ENCODE data around the gene PYHIN1. TPM values are rescaled to one million over a fixed set of nuclear protein-coding genes. Genes with fewer than 3 reads are reported as not detected.
"Not testable (repeated sequence)": the region's sequence is repeated elsewhere in the genome, so short reads cannot be mapped to it uniquely, and the experiment has no call there.

Gene PYHIN1
- total RNA-seq, 1 donor from 2014 or later = not detected

DNA sequence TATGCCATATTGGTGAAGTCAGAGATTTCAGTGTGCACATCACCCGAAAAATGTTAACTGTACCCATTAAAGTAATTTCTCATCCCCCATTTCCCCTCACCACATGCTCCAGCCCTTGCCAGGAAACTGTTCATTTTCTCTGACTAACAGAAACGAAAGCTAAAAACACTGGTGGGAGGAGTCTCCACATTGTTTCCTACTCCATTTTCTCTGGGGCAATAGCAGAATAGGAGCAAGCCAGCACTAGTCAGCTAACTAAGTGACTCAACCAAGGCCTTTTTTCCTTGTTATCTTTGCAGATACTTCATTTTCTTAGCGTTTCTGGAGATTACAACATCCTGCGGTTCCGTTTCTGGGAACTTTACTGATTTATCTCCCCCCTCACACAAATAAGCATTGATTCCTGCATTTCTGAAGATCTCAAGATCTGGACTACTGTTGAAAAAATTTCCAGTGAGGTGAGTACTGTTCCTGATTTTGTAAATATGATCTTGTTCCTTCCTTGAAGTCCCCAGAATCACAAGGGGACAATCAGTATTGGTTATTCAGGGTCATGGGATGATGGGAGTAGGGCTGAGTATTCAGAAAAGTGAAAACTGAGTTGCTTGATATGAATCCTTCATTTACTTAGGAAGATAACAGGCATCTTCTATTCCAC lies 78.5 kb downstream of the PYHIN1 start, which contains the start of gene IFI16:
Gene IFI16, plus strand, starts transcription at position 204 of the 658 bp plus-strand sequence. CDS start 4,774 bp downstream, outside the sequence.
- no peaks in the 10 kb centered on the region for H3K27me3 ChIP-seq (ENCODE audit: control insufficient read depth in 3 of 3, insufficient read depth in 3 of 3, low read length in 3 of 3)
- H3K4me3 ChIP-seq (ENCODE audit: low read length in 3 of 3) = peak within 1 kb of the TSS; percentile 52 to 82 (median 65)
- peaks cover 5 to 14% (median 9%) of the 10 kb centered on the region in 3 donors for H3K4me1 ChIP-seq (ENCODE audit: control insufficient read depth in 3 of 3, insufficient read depth in 3 of 3, low read length in 3 of 3)
- no peaks in the 10 kb centered on the region for H3K36me3 ChIP-seq (ENCODE audit: control insufficient read depth in 3 of 3, insufficient read depth in 3 of 3, low read length in 3 of 3)
- H3K9me3 ChIP-seq (ENCODE audit: control insufficient read depth in 3 of 3, low read length in 3 of 3) = no peaks in the 10 kb centered on the region
- peak within 1 kb of the TSS; percentile 54 to 79 (median 71) for H3K9ac ChIP-seq (ENCODE audit: low read depth in 1 of 3, low read length in 3 of 3)
- H3K27ac ChIP-seq (ENCODE audit: low read depth, low read length) = peak within 1 kb of the TSS; percentile 90

DNA sequence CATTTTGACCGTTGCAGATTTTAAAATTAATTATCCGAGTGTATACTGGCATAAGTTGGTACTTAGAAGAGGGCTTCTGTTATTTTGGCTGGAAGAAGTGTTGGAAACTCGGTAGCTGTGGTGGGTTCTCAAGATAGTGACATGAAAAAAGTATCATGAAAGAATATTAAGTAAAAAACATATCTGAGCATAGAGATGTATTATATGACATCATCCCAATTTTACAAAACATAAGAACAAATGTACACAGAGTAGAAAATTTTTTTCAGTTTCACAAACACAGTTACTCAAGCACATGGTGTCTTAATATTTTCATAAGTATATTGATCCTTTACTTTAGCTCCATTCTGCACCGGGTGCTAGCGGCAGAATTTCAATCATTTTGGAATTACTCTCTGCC lies 79.0 kb downstream of the PYHIN1 start:
- Histone ChIP-seq H3K36me3 (ENCODE audit: control insufficient read depth in 3 of 3, insufficient read depth in 3 of 3, low read length in 3 of 3) (no peaks in the 10 kb centered on the region), H3K27me3 (ENCODE audit: control insufficient read depth in 3 of 3, insufficient read depth in 3 of 3, low read length in 3 of 3) (no peaks in the 10 kb centered on the region), H3K9ac (ENCODE audit: low read depth in 1 of 3, low read length in 3 of 3) (peak overlapping the region; percentile 54 to 79 (median 71)), H3K4me3 (ENCODE audit: low read length in 3 of 3) (peak overlapping the region; percentile 52 to 82 (median 65)), H3K9me3 (ENCODE audit: control insufficient read depth in 3 of 3, low read length in 3 of 3) (no peaks in the 10 kb centered on the region), H3K4me1 (ENCODE audit: control insufficient read depth in 3 of 3, insufficient read depth in 3 of 3, low read length in 3 of 3) (peaks cover 2 to 15% (median 4%) of the 10 kb centered on the region in 3 donors), H3K27ac (ENCODE audit: low read depth, low read length) (peak overlapping the region; percentile 90)

DNA sequence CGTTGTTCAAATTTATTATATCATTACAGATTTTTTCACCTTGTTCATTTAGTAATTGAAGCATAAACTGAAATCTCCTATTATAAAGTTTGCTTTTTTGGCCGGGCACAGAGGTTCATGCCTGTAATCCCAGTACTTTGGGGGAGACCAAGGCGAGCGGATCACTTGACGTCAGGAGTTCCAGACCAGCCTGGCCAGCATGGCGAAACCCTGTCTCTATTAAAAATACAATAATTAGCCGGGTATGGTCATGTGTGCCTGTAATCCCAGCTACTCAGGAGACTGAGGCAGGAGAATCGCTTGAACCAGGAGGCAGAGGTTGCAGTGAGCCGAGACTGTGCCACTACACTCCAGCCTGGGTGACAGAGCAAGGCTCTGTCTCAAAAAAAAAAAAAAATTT lies 79.6 kb downstream of the PYHIN1 start:
- H3K27me3 ChIP-seq (ENCODE audit: control insufficient read depth in 3 of 3, insufficient read depth in 3 of 3, low read length in 3 of 3); H3K9me3 ChIP-seq (ENCODE audit: control insufficient read depth in 3 of 3, low read length in 3 of 3); H3K36me3 ChIP-seq (ENCODE audit: control insufficient read depth in 3 of 3, insufficient read depth in 3 of 3, low read length in 3 of 3): not testable (repeated sequence)
- Histone ChIP-seq H3K4me1 (ENCODE audit: control insufficient read depth in 3 of 3, insufficient read depth in 3 of 3, low read length in 3 of 3) (peaks cover 3 to 15% (median 4%) of the 10 kb centered on the region in 3 donors), H3K9ac (ENCODE audit: low read depth in 1 of 3, low read length in 3 of 3) (peak overlapping the region in 2 of 3 donors; percentile 71 to 79), H3K27ac (ENCODE audit: low read depth, low read length) (peak overlapping the region; percentile 90), H3K4me3 (ENCODE audit: low read length in 3 of 3) (peak overlapping the region; percentile 46 to 82 (median 65))

DNA sequence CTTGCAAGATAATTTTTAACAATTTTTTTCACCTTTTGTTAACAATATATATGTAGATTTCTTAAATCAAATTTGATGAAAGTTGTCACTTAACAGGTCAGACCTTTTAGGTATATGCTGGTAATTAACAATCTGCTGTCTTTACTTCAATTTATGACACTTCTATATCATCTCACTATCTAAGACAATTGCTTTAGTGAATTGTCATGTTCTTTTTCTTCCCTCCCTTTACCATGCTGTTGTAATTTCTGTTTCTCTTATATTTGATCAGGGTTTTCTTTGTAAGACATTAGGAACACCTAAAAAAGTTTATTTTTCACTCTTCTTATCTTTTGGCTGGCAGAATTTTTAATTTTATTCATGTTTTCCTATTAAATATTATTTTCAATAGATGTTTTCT lies 80.4 kb downstream of the PYHIN1 start:
- Histone ChIP-seq H3K27ac (ENCODE audit: low read depth, low read length) (peak overlapping the region; percentile 72), H3K4me3 (ENCODE audit: low read length in 3 of 3) (peak overlapping the region in 1 of 3 donors; percentile 82), H3K9ac (ENCODE audit: low read depth in 1 of 3, low read length in 3 of 3) (peak overlapping the region in 2 of 3 donors; percentile 27 to 54), H3K4me1 (ENCODE audit: control insufficient read depth in 3 of 3, insufficient read depth in 3 of 3, low read length in 3 of 3) (peaks cover 3 to 14% (median 7%) of the 10 kb centered on the region in 3 donors), H3K27me3 (ENCODE audit: control insufficient read depth in 3 of 3, insufficient read depth in 3 of 3, low read length in 3 of 3) (no peaks in the 10 kb centered on the region), H3K9me3 (ENCODE audit: control insufficient read depth in 3 of 3, low read length in 3 of 3) (no peaks in the 10 kb centered on the region), H3K36me3 (ENCODE audit: control insufficient read depth in 3 of 3, insufficient read depth in 3 of 3, low read length in 3 of 3) (peaks cover 0 to 11% (median 0%) of the 10 kb centered on the region in 3 donors)

DNA sequence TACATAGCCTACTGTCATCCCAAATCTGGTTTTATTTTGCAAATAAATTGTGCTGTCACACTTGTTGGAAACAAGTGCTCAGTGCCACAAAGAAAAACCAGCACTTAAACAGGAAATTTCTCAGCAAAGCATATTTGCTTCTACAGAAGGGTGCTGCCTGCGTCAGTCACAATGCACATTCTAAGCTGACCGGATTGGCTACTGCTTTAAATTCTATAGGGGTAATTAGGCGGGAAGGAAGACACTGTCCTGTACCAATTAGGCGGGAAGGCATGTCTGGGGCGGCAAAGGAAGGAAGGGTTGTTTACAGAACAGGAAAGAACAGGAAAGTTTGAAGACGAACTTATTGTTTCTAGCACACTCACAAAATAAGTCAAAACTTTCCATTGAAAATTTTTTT lies 81.1 kb downstream of the PYHIN1 start:
- peak overlapping the region in 2 of 3 donors; percentile 41 to 82 for H3K4me3 ChIP-seq (ENCODE audit: low read length in 3 of 3)
- H3K36me3 ChIP-seq (ENCODE audit: control insufficient read depth in 3 of 3, insufficient read depth in 3 of 3, low read length in 3 of 3) = peaks cover 0 to 16% (median 0%) of the 10 kb centered on the region in 3 donors
- peak overlapping the region; percentile 72 for H3K27ac ChIP-seq (ENCODE audit: low read depth, low read length)
- H3K9me3 ChIP-seq (ENCODE audit: control insufficient read depth in 3 of 3, low read length in 3 of 3) = no peaks in the 10 kb centered on the region
- no peaks in the 10 kb centered on the region for H3K27me3 ChIP-seq (ENCODE audit: control insufficient read depth in 3 of 3, insufficient read depth in 3 of 3, low read length in 3 of 3)
- H3K4me1 ChIP-seq (ENCODE audit: control insufficient read depth in 3 of 3, insufficient read depth in 3 of 3, low read length in 3 of 3) = peaks cover 3 to 18% (median 7%) of the 10 kb centered on the region in 3 donors
- peak overlapping the region; percentile 4 to 54 (median 28) for H3K9ac ChIP-seq (ENCODE audit: low read depth in 1 of 3, low read length in 3 of 3)

DNA sequence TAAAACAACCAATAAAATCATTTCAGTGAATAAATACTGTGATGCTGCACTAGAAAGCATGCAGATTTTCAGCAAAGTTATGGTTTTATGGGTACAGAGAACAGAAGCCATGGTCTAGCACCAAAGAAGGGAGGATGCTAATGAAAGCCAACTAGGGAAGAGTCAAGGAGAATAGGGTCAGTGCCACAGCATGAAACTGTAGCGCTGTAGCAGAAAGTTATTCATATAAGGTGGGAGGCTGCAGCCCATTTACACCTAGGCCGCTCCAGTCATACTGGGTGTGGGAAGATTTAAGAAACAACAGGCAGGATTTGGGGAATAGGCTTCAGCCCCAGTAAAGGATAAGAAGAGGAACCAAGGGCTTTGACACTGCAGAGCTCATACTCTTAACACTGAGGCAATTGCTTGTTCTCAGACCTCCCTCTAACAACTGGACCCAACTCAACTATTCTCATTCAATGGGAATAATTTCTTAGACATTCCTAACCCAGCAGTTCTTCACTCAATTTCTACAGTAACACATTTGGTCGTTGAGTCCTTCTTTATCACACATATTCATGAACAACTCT lies 82.7 kb downstream of the PYHIN1 start:
- Histone ChIP-seq H3K36me3 (ENCODE audit: control insufficient read depth in 3 of 3, insufficient read depth in 3 of 3, low read length in 3 of 3) (peaks cover 2 to 24% (median 5%) of the 10 kb centered on the region in 3 donors), H3K27ac (ENCODE audit: low read depth, low read length) (no peak overlapping the region), H3K9me3 (ENCODE audit: control insufficient read depth in 3 of 3, low read length in 3 of 3) (no peaks in the 10 kb centered on the region), H3K9ac (ENCODE audit: low read depth in 1 of 3, low read length in 3 of 3) (no peak overlapping the region), H3K27me3 (ENCODE audit: control insufficient read depth in 3 of 3, insufficient read depth in 3 of 3, low read length in 3 of 3) (no peaks in the 10 kb centered on the region), H3K4me1 (ENCODE audit: control insufficient read depth in 3 of 3, insufficient read depth in 3 of 3, low read length in 3 of 3) (peaks cover 3 to 14% (median 7%) of the 10 kb centered on the region in 3 donors), H3K4me3 (ENCODE audit: low read length in 3 of 3) (no peak overlapping the region)

DNA sequence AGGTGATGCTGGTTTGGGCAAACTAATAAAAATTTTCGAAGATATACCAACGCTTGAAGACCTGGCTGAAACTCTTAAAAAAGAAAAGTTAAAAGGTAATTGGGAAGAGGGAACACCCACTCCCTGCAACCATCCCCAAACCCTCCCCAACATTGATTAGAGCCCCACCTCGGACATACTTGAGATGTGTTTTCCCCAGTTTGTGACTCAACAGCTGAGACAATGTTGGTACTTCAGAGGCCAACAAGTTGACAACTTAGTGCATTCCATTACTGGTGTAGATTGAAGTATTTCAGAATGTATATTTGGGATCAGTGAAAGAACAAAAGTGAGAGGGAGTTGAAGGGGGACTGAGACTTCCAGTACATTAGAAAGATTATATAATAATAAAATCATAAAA lies 83.5 kb downstream of the PYHIN1 start:
- Histone ChIP-seq H3K4me3 (ENCODE audit: low read length in 3 of 3) (peak overlapping the region in 1 of 3 donors; percentile 2), H3K9me3 (ENCODE audit: control insufficient read depth in 3 of 3, low read length in 3 of 3) (no peaks in the 10 kb centered on the region), H3K36me3 (ENCODE audit: control insufficient read depth in 3 of 3, insufficient read depth in 3 of 3, low read length in 3 of 3) (peaks cover 2 to 25% (median 5%) of the 10 kb centered on the region in 3 donors), H3K27ac (ENCODE audit: low read depth, low read length) (peak overlapping the region; percentile 23), H3K27me3 (ENCODE audit: control insufficient read depth in 3 of 3, insufficient read depth in 3 of 3, low read length in 3 of 3) (no peaks in the 10 kb centered on the region), H3K9ac (ENCODE audit: low read depth in 1 of 3, low read length in 3 of 3) (no peak overlapping the region), H3K4me1 (ENCODE audit: control insufficient read depth in 3 of 3, insufficient read depth in 3 of 3, low read length in 3 of 3) (peaks cover 3 to 14% (median 7%) of the 10 kb centered on the region in 3 donors)

DNA sequence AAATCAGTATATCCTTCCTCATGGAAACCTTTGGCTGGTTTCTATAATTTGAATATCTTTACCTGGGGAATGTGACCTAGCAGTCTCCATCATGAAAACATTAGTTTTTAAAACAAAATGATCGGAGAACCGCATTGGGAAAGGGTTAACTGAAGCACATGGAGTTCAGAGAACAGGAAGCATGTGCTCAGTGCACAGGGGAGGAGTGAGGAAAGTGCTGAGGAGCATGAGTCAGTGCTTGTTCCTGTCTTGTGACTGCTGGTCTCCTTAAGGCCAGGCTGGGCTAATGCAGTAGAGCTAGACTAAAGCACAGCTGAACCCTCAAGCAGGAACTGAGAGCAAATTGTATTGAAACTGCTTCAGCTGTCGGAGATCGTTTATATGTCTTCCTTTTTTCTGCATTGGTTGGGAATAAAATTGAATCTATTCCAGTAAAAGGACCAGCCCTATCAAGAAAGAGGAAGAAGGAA lies 84.1 kb downstream of the PYHIN1 start:
- H3K27ac ChIP-seq (ENCODE audit: low read depth, low read length) = peak overlapping the region; percentile 34
- H3K9me3 ChIP-seq (ENCODE audit: control insufficient read depth in 3 of 3, low read length in 3 of 3) = no peaks in the 10 kb centered on the region
- H3K4me1 ChIP-seq (ENCODE audit: control insufficient read depth in 3 of 3, insufficient read depth in 3 of 3, low read length in 3 of 3) = peaks cover 3 to 14% (median 7%) of the 10 kb centered on the region in 3 donors
- peaks cover 2 to 29% (median 5%) of the 10 kb centered on the region in 3 donors for H3K36me3 ChIP-seq (ENCODE audit: control insufficient read depth in 3 of 3, insufficient read depth in 3 of 3, low read length in 3 of 3)
- H3K9ac ChIP-seq (ENCODE audit: low read depth in 1 of 3, low read length in 3 of 3) = no peak overlapping the region
- peak overlapping the region in 1 of 3 donors; percentile 20 for H3K4me3 ChIP-seq (ENCODE audit: low read length in 3 of 3)
- no peaks in the 10 kb centered on the region for H3K27me3 ChIP-seq (ENCODE audit: control insufficient read depth in 3 of 3, insufficient read depth in 3 of 3, low read length in 3 of 3)

DNA sequence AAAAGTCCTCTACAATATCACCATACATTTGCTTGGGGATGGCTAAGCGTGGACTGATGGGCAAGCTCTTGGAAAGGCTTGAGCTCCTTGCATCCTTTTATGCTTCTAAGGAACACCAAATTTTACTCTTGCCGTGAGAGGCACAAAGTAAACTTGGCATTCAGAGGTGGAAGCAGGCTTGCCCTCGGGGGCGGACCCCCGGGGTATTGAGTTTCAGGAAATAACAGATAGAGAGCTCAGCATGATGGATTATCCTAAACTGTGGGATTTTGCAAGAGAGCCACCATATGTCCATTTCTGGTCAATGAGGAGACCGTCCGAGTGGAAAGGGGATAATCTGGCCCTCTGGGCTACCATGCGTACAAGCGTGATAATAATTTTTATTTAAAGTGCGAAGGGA lies 92.4 kb downstream of the PYHIN1 start:
- peaks cover 0 to 16% (median 0%) of the 10 kb centered on the region in 3 donors for H3K36me3 ChIP-seq (ENCODE audit: control insufficient read depth in 3 of 3, insufficient read depth in 3 of 3, low read length in 3 of 3)
- no peak overlapping the region for H3K9ac ChIP-seq (ENCODE audit: low read depth in 1 of 3, low read length in 3 of 3)
- H3K27me3 ChIP-seq (ENCODE audit: control insufficient read depth in 3 of 3, insufficient read depth in 3 of 3, low read length in 3 of 3) = no peaks in the 10 kb centered on the region
- H3K4me1 ChIP-seq (ENCODE audit: control insufficient read depth in 3 of 3, insufficient read depth in 3 of 3, low read length in 3 of 3) = no peaks in the 10 kb centered on the region
- no peaks in the 10 kb centered on the region for H3K9me3 ChIP-seq (ENCODE audit: control insufficient read depth in 3 of 3, low read length in 3 of 3)
- H3K4me3 ChIP-seq (ENCODE audit: low read length in 3 of 3) = no peak overlapping the region
- no peak overlapping the region for H3K27ac ChIP-seq (ENCODE audit: low read depth, low read length)

DNA sequence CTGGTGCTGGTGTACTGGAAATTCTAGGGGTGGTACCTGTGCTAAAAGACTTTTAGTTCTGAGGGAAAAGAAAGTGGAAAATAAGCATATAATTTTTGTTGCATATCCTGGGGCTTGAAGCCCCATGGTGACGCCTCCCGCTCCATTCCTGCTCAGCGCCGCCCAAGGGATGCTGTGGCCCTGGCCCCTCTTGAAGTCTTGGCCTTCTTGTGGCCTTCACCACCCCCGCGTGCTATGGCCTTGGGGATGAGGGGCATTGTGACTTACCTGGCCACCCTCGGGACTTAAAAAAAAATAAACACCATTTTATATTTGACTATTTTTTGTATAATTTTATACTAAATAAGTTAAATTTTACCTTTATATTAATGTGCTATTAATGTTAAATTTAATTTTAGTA lies 93.7 kb downstream of the PYHIN1 start:
- no peak overlapping the region for H3K4me3 ChIP-seq (ENCODE audit: low read length in 3 of 3)
- H3K27ac ChIP-seq (ENCODE audit: low read depth, low read length) = no peak overlapping the region
- no peak overlapping the region for H3K9ac ChIP-seq (ENCODE audit: low read depth in 1 of 3, low read length in 3 of 3)
- H3K9me3 ChIP-seq (ENCODE audit: control insufficient read depth in 3 of 3, low read length in 3 of 3) = no peaks in the 10 kb centered on the region
- no peaks in the 10 kb centered on the region for H3K4me1 ChIP-seq (ENCODE audit: control insufficient read depth in 3 of 3, insufficient read depth in 3 of 3, low read length in 3 of 3)
- H3K27me3 ChIP-seq (ENCODE audit: control insufficient read depth in 3 of 3, insufficient read depth in 3 of 3, low read length in 3 of 3) = no peaks in the 10 kb centered on the region
- H3K36me3 ChIP-seq (ENCODE audit: control insufficient read depth in 3 of 3, insufficient read depth in 3 of 3, low read length in 3 of 3) = peaks cover 0 to 15% (median 0%) of the 10 kb centered on the region in 3 donors

Data from skeletal muscle tissue (tissue), 4 donors.